DND-41 (cell line): ENCODE data around the gene GPX1.
"Not testable (repeated sequence)": the region's sequence is repeated elsewhere in the genome, so short reads cannot be mapped to it uniquely, and the experiment has no call there.

Source experiments
- CTCF ChIP-seq: IDR thresholded peaks from 2 replicates; pipeline ENCODE4 v1.5.1; 2012; ENCODE audit warnings: borderline replicate concordance, low read length, moderate library complexity, mild to moderate bottlenecking; ENCODE audit not compliant: poor library complexity, severe bottlenecking; ENCODE audit errors: extremely low read depth
- EZH2 ChIP-seq: IDR thresholded peaks from 3 replicates; pipeline ENCODE4 v1.6.1; 2012; ENCODE audit warnings: borderline replicate concordance, low read depth, mild to moderate bottlenecking, moderate library complexity, low read length, inconsistent platforms; ENCODE audit not compliant: severe bottlenecking

GRCh38 chr3:49357095-49357442 is 1.1 kb downstream of the GPX1 start:
- TF ChIP-seq CTCF, EZH2: not testable (repeated sequence)
